PC-9 (cell line): ENCODE data around the gene ADAMTSL1.

ENCODE experiments used
- EZH2 ChIP-seq: fragments of 200-600 bp; sonication (generic); IDR thresholded peaks from 2 replicates; pipeline ENCODE4 v1.8.0; 2017; ENCODE audit warnings: antibody characterized with exemption, low read depth
- TF ChIP-seq, protein P1 (sequence below): fragments of 200-600 bp; sonication (generic); conservative IDR thresholded peaks from 2 replicates; pipeline ENCODE4 v1.6.1; 2017; ENCODE audit warnings: mixed run types, antibody characterized with exemption, mild to moderate bottlenecking, moderate library complexity

DNA sequence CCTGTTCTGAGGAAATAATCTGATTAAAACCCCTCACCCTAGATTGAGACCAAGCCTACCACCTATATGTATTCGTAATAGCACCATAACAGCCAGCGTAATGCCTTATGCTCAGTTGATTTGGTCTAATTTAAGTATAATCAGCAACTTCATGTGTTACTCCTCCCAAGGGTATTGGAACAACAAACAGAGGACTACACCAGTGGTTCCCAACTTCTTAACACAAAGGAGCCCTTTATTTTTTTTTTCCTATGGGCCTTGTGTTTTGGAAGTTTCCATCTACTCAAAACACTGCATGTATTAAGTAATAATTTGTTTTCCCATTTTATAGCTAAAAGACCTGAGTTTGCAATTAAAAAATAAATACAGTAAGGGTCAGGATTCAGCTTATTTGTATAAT, 140.7 kb downstream of the ADAMTSL1 start:
- TF ChIP-seq, protein P1, sequence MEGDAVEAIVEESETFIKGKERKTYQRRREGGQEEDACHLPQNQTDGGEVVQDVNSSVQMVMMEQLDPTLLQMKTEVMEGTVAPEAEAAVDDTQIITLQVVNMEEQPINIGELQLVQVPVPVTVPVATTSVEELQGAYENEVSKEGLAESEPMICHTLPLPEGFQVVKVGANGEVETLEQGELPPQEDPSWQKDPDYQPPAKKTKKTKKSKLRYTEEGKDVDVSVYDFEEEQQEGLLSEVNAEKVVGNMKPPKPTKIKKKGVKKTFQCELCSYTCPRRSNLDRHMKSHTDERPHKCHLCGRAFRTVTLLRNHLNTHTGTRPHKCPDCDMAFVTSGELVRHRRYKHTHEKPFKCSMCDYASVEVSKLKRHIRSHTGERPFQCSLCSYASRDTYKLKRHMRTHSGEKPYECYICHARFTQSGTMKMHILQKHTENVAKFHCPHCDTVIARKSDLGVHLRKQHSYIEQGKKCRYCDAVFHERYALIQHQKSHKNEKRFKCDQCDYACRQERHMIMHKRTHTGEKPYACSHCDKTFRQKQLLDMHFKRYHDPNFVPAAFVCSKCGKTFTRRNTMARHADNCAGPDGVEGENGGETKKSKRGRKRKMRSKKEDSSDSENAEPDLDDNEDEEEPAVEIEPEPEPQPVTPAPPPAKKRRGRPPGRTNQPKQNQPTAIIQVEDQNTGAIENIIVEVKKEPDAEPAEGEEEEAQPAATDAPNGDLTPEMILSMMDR, result no peak
- TF ChIP-seq EZH2, result no peak
